ENCODE data around the gene TJAP1.

DNA sequence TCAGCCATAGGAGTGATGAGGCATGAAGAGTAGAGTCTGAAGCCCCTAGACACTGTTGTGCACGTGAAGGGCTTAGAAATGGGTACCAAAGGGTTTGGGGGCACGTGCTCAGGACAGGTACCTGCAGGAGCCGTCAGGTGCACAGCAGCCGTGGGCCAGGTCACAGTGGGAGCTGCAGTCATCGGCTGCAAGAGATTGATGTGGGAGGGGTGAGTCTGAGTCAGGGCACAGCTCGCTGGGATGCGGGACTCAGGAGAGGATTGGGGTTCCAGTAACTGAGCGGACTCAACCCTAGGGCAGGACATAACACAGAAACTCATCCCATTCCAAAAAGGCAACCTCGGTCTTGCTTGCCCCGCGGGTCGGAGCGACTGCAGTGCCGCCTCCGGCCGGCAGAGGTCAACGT lies 23.1 kb upstream of the TJAP1 start:
- TF ChIP-seq, protein P1, sequence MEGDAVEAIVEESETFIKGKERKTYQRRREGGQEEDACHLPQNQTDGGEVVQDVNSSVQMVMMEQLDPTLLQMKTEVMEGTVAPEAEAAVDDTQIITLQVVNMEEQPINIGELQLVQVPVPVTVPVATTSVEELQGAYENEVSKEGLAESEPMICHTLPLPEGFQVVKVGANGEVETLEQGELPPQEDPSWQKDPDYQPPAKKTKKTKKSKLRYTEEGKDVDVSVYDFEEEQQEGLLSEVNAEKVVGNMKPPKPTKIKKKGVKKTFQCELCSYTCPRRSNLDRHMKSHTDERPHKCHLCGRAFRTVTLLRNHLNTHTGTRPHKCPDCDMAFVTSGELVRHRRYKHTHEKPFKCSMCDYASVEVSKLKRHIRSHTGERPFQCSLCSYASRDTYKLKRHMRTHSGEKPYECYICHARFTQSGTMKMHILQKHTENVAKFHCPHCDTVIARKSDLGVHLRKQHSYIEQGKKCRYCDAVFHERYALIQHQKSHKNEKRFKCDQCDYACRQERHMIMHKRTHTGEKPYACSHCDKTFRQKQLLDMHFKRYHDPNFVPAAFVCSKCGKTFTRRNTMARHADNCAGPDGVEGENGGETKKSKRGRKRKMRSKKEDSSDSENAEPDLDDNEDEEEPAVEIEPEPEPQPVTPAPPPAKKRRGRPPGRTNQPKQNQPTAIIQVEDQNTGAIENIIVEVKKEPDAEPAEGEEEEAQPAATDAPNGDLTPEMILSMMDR (conservative IDR thresholded peaks at IDR 0.05): peak; percentile 93
- TF ChIP-seq EZH2 (IDR thresholded peaks at IDR 0.05; ENCODE audit: low read depth): no peak
